CD14-positive monocyte (primary cell): Measurements from ENCODE around the gene POLDIP2. TPM values are rescaled to one million over a fixed set of nuclear protein-coding genes. Genes with fewer than 3 reads are reported as not detected.

Experiments used
- DNase-seq, 3 donors: peaks; one replicate each; pipeline ENCODE4 v3.0.0-alpha.2; 2011 to 2022
- H2AFZ ChIP-seq: 2 replicates; pipeline ENCODE4 v1.6.0; 2012; ENCODE audit warnings: mild to moderate bottlenecking, low read depth, low read length, inconsistent platforms; ENCODE audit not compliant: insufficient read depth, poor library complexity, severe bottlenecking
- H3K27ac ChIP-seq, 2 donors: 1 replicate in 1 of 2; 2 replicates in 1 of 2; pipeline ENCODE4 v1.5.1; 2012 to 2013; ENCODE audit warnings: low read length in 2 of 2, control low read depth in 1 of 2, inconsistent platforms in 1 of 2, low read depth in 1 of 2, mild to moderate bottlenecking in 1 of 2
- H3K27me3 ChIP-seq, 2 donors: one replicate each; pipeline versions ENCODE4 v1.6.0 to v1.6.1; 2011 to 2013; ENCODE audit warnings: low read length in 2 of 2; ENCODE audit not compliant: control insufficient read depth in 2 of 2, insufficient read depth in 2 of 2
- H3K36me3 ChIP-seq, 2 donors: replicated peaks in 1 of 2; 1 replicate in 1 of 2; 2 replicates in 1 of 2; pipeline versions ENCODE4 v1.5.1 to v1.6.1; 2012 to 2013; ENCODE audit warnings: low read length in 2 of 2, control low read depth in 1 of 2, inconsistent platforms in 1 of 2, mild to moderate bottlenecking in 1 of 2; ENCODE audit not compliant: insufficient read depth in 2 of 2, control insufficient read depth in 1 of 2
- H3K4me1 ChIP-seq, 2 donors: 1 replicate in 1 of 2; 2 replicates in 1 of 2; pipeline versions ENCODE4 v1.5.1 to v1.6.1; 2012 to 2013; ENCODE audit warnings: low read length in 2 of 2, control low read depth in 1 of 2, inconsistent platforms in 1 of 2, mild to moderate bottlenecking in 1 of 2, moderate library complexity in 1 of 2; ENCODE audit not compliant: insufficient read depth in 2 of 2, control insufficient read depth in 1 of 2
- H3K4me2 ChIP-seq: replicated peaks from 2 replicates; pipeline ENCODE3; 2012; ENCODE audit warnings: low read length, moderate library complexity, mild to moderate bottlenecking; ENCODE audit not compliant: poor library complexity, severe bottlenecking; ENCODE audit errors: extremely low read depth
- H3K4me3 ChIP-seq, 3 experiments: fragments of 200-600 bp in 1 of 3; sonication (generic) in 1 of 3; replicated peaks in 1 of 3; 1 replicate in 2 of 3; 2 replicates in 1 of 3; pipeline ENCODE4 v1.5.1; 2011 to 2013; ENCODE audit warnings: low read length in 3 of 3, mild to moderate bottlenecking in 3 of 3, control low read depth in 2 of 3, low read depth in 2 of 3, inconsistent platforms in 1 of 3, moderate library complexity in 1 of 3
- H3K79me2 ChIP-seq: 2 replicates; pipeline ENCODE4 v1.6.0; 2012; ENCODE audit warnings: mild to moderate bottlenecking, control low read depth, inconsistent platforms, low read length, moderate library complexity; ENCODE audit not compliant: insufficient read depth
- H3K9ac ChIP-seq: 2 replicates; pipeline ENCODE4 v1.6.0; 2017; ENCODE audit warnings: low read length, mild to moderate bottlenecking; ENCODE audit not compliant: insufficient read depth, poor library complexity, severe bottlenecking
- H3K9me3 ChIP-seq, 2 donors: replicated peaks in 1 of 2; 1 replicate in 1 of 2; 2 replicates in 1 of 2; pipeline versions ENCODE4 v1.5.1 to v1.6.1; 2012 to 2013; ENCODE audit warnings: low read length in 2 of 2, control low read depth in 1 of 2; ENCODE audit not compliant: control insufficient read depth in 1 of 2, insufficient read depth in 1 of 2
- H4K20me1 ChIP-seq: 2 replicates; pipeline ENCODE4 v1.6.0; 2012; ENCODE audit warnings: mild to moderate bottlenecking, low read length, control low read depth, moderate library complexity; ENCODE audit not compliant: insufficient read depth
- H3K27ac Mint-ChIP-seq, 7 donors: one replicate each; pipeline ENCODE4 v1.8.0; 2020; ENCODE audit warnings: mild to moderate bottlenecking in 7 of 7, mixed read lengths in 7 of 7, moderate library complexity in 6 of 7, inconsistent platforms in 2 of 7
- H3K27me3 Mint-ChIP-seq, 3 donors: one replicate each; pipeline ENCODE4 v1.8.0; 2021 to 2022; ENCODE audit warnings: low read depth in 3 of 3, mild to moderate bottlenecking in 3 of 3, mixed read lengths in 3 of 3, moderate library complexity in 3 of 3, inconsistent platforms in 1 of 3
- H3K36me3 Mint-ChIP-seq, 2 donors: one replicate each; pipeline ENCODE4 v1.8.0; 2020; ENCODE audit warnings: mixed read lengths in 2 of 2, inconsistent platforms in 1 of 2, mild to moderate bottlenecking in 1 of 2
- H3K4me1 Mint-ChIP-seq: one replicate; pipeline ENCODE4 v1.8.0; 2020; ENCODE audit warnings: mild to moderate bottlenecking, mixed read lengths
- H3K4me3 Mint-ChIP-seq, 2 donors: one replicate each; pipeline ENCODE4 v1.8.0; 2020; ENCODE audit warnings: mild to moderate bottlenecking in 2 of 2, mixed read lengths in 2 of 2, moderate library complexity in 1 of 2
- H3K9me3 Mint-ChIP-seq, 7 donors: one replicate each; pipeline ENCODE4 v1.8.0; 2020 to 2022; ENCODE audit warnings: mixed read lengths in 7 of 7, mild to moderate bottlenecking in 6 of 7, moderate library complexity in 6 of 7, inconsistent platforms in 2 of 7
- WGBS: methylation state at CpG from one replicate; pipeline ENCODE4 v1.1.5; 2013; ENCODE audit warnings: missing lambda C conversion rate; ENCODE audit not compliant: insufficient coverage; 5-methylcytosine and 5-hydroxymethylcytosine counted together
- intact Hi-C, 2 donors: fragments of 100-400 bp; cut with micrococcal nuclease; formaldehyde crosslinking; loops; one replicate each; pipeline versions ENCODE4 v1.15.0 to v1.15.1; 2023
- polyA plus RNA-seq, 3 donors: library from polyadenylated mRNA; depleted of rRNA in 1 of 3; unstranded in 2 of 3; stranded (reverse) in 1 of 3; fragments of 300-500 nt in 2 of 3; fragments of >200 nt in 1 of 3; fragmentation: Illumina TruSeq in 2 of 3; gene quantifications; 1 replicate in 2 of 3; 2 replicates in 1 of 3; pipeline ENCODE4 v1.2.3, GENCODE V29; 2012 to 2021
- TF ChIP-seq, protein P1 (sequence below): fragments of 200-600 bp; IDR thresholded peaks from one replicate; pipeline ENCODE4 v1.8.0; 2022; ENCODE audit warnings: antibody characterized with exemption, mild to moderate bottlenecking

Gene POLDIP2
- polyA plus RNA-seq, 3 donors, result 31.5 to 76.9 (median 72.4) TPM

- intact Hi-C loops, result no loop called here
- Histone ChIP-seq H3K9me3 (no peaks in the 10 kb centered on the region), H3K4me1 (peaks cover 4 to 6% of the 10 kb centered on the region in 2 donors), H2AFZ (no peak overlapping the region), H3K4me3 (no peak overlapping the region), H3K4me2 (no peak overlapping the region), H3K79me2 (peaks cover 9% of the 10 kb centered on the region), H3K27me3 (no peaks in the 10 kb centered on the region), H3K27ac (no peak overlapping the region), H4K20me1 (peaks cover 9% of the 10 kb centered on the region), H3K9ac (no peak overlapping the region), H3K36me3 (peaks cover 65 to 71% of the 10 kb centered on the region in 2 donors)
- Mint-ChIP-seq H3K27me3 (peaks cover 0 to 2% (median 0%) of the 10 kb centered on the region in 3 donors), H3K9me3 (no peaks in the 10 kb centered on the region), H3K36me3 (peaks cover 60 to 81% of the 10 kb centered on the region in 2 donors), H3K4me3 (no peak overlapping the region), H3K4me1 (peaks cover 4% of the 10 kb centered on the region), H3K27ac (no peak overlapping the region)
- TF ChIP-seq, protein P1, sequence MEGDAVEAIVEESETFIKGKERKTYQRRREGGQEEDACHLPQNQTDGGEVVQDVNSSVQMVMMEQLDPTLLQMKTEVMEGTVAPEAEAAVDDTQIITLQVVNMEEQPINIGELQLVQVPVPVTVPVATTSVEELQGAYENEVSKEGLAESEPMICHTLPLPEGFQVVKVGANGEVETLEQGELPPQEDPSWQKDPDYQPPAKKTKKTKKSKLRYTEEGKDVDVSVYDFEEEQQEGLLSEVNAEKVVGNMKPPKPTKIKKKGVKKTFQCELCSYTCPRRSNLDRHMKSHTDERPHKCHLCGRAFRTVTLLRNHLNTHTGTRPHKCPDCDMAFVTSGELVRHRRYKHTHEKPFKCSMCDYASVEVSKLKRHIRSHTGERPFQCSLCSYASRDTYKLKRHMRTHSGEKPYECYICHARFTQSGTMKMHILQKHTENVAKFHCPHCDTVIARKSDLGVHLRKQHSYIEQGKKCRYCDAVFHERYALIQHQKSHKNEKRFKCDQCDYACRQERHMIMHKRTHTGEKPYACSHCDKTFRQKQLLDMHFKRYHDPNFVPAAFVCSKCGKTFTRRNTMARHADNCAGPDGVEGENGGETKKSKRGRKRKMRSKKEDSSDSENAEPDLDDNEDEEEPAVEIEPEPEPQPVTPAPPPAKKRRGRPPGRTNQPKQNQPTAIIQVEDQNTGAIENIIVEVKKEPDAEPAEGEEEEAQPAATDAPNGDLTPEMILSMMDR, result no peak
- WGBS, result no CpG with 5 or more reads among the region's 5 CpGs
- DNase-seq, result no peak
These were observed 5.9 kb upstream of the POLDIP2 start for GRCh38 chr17:28363186-28363585.

DNA sequence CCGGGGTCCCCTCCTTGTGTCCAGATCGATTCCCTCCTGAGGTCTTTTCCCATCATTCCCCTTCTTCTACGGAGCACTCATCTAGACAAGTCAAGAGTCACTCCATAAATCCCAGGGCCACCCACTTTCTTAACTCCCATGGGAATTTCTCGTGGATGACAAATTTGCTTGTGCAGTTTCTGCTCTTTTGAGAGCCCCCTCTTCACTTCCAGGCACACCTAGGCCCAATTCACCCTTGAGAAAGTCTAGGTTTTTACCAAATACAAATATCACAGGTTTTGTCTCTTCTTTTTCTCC, 522 bp upstream of the POLDIP2 start:
- H3K79me2 ChIP-seq, result peaks cover 29% of the 10 kb centered on the region
- H3K4me1 ChIP-seq, result peaks cover 19 to 23% of the 10 kb centered on the region in 2 donors
- Mint-ChIP-seq H3K9me3 (no peaks in the 10 kb centered on the region), H3K27ac (peak overlapping the region; percentile 90 to 99 (median 95)), H3K27me3 (no peaks in the 10 kb centered on the region), H3K4me1 (peaks cover 20% of the 10 kb centered on the region), H3K4me3 (peak overlapping the region; percentile 90 to 96), H3K36me3 (peaks cover 58 to 66% of the 10 kb centered on the region in 2 donors)
- intact Hi-C loops, result loop anchor here (1.0 to 5.0 kb wide), 2 partner anchors 23 to 36 kb away; partner anchors contain the start of genes IFT20 (in 2 of the 2) and TNFAIP1 (in 2 of the 2)
- DNase-seq, result no peak
- TF ChIP-seq, protein P1, result no peak
- no peaks in the 10 kb centered on the region for H3K9me3 ChIP-seq
- H3K9ac ChIP-seq, result peak overlapping the region; percentile 89
- peak overlapping the region; percentile 95 for H2AFZ ChIP-seq
- peak overlapping the region; percentile 70 to 92 for H3K27ac ChIP-seq
- peaks cover 9% of the 10 kb centered on the region for H4K20me1 ChIP-seq
- WGBS, result 6% methylated on average over 4 of the region's 4 CpGs
- H3K4me2 ChIP-seq, result peak overlapping the region; percentile 93
- H3K4me3 ChIP-seq, result peak overlapping the region; percentile 82 to 93 (median 88)
- peaks cover 54 to 66% of the 10 kb centered on the region in 2 donors for H3K36me3 ChIP-seq
- H3K27me3 ChIP-seq, result no peaks in the 10 kb centered on the region
